Measurements from ENCODE around the gene NWD2. TPM values are rescaled to one million over a fixed set of nuclear protein-coding genes. Genes with fewer than 3 reads are reported as not detected.

The NWD2 gene
- total and polyA plus RNA-seq, 2 donors (not counting 1 experiment from before 2014, with no cell fraction given) = not detected

- no peak overlapping the region for H3K9ac ChIP-seq (ENCODE audit: insufficient read depth, low read length)
- H3K27ac ChIP-seq (ENCODE audit: insufficient read depth, low read length) = no peak overlapping the region
- H4K20me1 ChIP-seq (ENCODE audit: control insufficient read depth, extremely low read depth, insufficient read depth, low read length) = no peaks in the 10 kb centered on the region
- H3K4me1 ChIP-seq (ENCODE audit: control insufficient read depth, extremely low read depth, insufficient read depth, low read length) = no peaks in the 10 kb centered on the region
- no peaks in the 10 kb centered on the region for H3K27me3 ChIP-seq (ENCODE audit: control insufficient read depth, insufficient read depth, low read length)
- H3K36me3 ChIP-seq (ENCODE audit: control insufficient read depth, insufficient read depth, low read length) = no peaks in the 10 kb centered on the region
- no peaks in the 10 kb centered on the region for H3K9me3 ChIP-seq (ENCODE audit: control insufficient read depth, insufficient read depth, low read depth, low read length)
- no peak overlapping the region for H3K4me3 ChIP-seq (replicated peaks in 1 of 4; ENCODE audit: control extremely low read depth in 1 of 4, insufficient read depth in 1 of 4, low read depth in 3 of 4, low read length in 4 of 4)
- TF ChIP-seq EZH2 (IDR thresholded peaks at IDR 0.05; ENCODE audit: low read length, missing control alignments) (no peak), CTCF (conservative IDR thresholded peaks at IDR 0.05 in 1 of 2, IDR thresholded peaks at IDR 0.05 in 1 of 2; ENCODE audit: low read depth in 1 of 2, low read length in 2 of 2) (no peak)
- no peak overlapping the region for H3K4me2 ChIP-seq (ENCODE audit: extremely low read depth, insufficient read depth, low read length)
- no peak for DNase-seq (ENCODE audit: low read depth in 2 of 2)
- no peaks in the 10 kb centered on the region for H3K79me2 ChIP-seq (ENCODE audit: control insufficient read depth, insufficient read depth, low read length)
- H2AFZ ChIP-seq (ENCODE audit: low read length) = no peak overlapping the region
These were observed 148.8 kb downstream of the NWD2 start for GRCh38 chr4:37393321-37393720.

GRCh38 chr4:37393889-37394288, 149.3 kb downstream of the NWD2 start:
- H3K9me3 ChIP-seq (ENCODE audit: control insufficient read depth, insufficient read depth, low read depth, low read length) = no peaks in the 10 kb centered on the region
- TF ChIP-seq EZH2 (IDR thresholded peaks at IDR 0.05; ENCODE audit: low read length, missing control alignments) (no peak), CTCF (conservative IDR thresholded peaks at IDR 0.05 in 1 of 2, IDR thresholded peaks at IDR 0.05 in 1 of 2; ENCODE audit: low read depth in 1 of 2, low read length in 2 of 2) (no peak)

GRCh38 chr4:37397505-37397904, 153.0 kb downstream of the NWD2 start:
- Histone ChIP-seq H3K79me2 (ENCODE audit: control insufficient read depth, insufficient read depth, low read length) (no peaks in the 10 kb centered on the region), H3K27me3 (ENCODE audit: control insufficient read depth, insufficient read depth, low read length) (no peaks in the 10 kb centered on the region), H3K9me3 (ENCODE audit: control insufficient read depth, insufficient read depth, low read depth, low read length) (no peaks in the 10 kb centered on the region), H3K36me3 (ENCODE audit: control insufficient read depth, insufficient read depth, low read length) (no peaks in the 10 kb centered on the region), H3K9ac (ENCODE audit: insufficient read depth, low read length) (no peak overlapping the region), H3K4me2 (ENCODE audit: extremely low read depth, insufficient read depth, low read length) (no peak overlapping the region), H3K27ac (ENCODE audit: insufficient read depth, low read length) (no peak overlapping the region), H4K20me1 (ENCODE audit: control insufficient read depth, extremely low read depth, insufficient read depth, low read length) (no peaks in the 10 kb centered on the region), H3K4me3 (replicated peaks in 1 of 4; ENCODE audit: control extremely low read depth in 1 of 4, insufficient read depth in 1 of 4, low read depth in 3 of 4, low read length in 4 of 4) (no peak overlapping the region), H3K4me1 (ENCODE audit: control insufficient read depth, extremely low read depth, insufficient read depth, low read length) (no peaks in the 10 kb centered on the region), H2AFZ (ENCODE audit: low read length) (no peak overlapping the region)
- no peak for DNase-seq (ENCODE audit: low read depth in 2 of 2)
- no peak for TF ChIP-seq EZH2 (IDR thresholded peaks at IDR 0.05; ENCODE audit: low read length, missing control alignments)
- no peak for TF ChIP-seq CTCF (conservative IDR thresholded peaks at IDR 0.05 in 1 of 2, IDR thresholded peaks at IDR 0.05 in 1 of 2; ENCODE audit: low read depth in 1 of 2, low read length in 2 of 2)

More at GRCh38 chr4:37393889-37394288, 149.3 kb downstream of the NWD2 start:
- Histone ChIP-seq H3K27me3 (ENCODE audit: control insufficient read depth, insufficient read depth, low read length) (no peaks in the 10 kb centered on the region), H3K4me2 (ENCODE audit: extremely low read depth, insufficient read depth, low read length) (no peak overlapping the region), H3K4me3 (replicated peaks in 1 of 4; ENCODE audit: control extremely low read depth in 1 of 4, insufficient read depth in 1 of 4, low read depth in 3 of 4, low read length in 4 of 4) (no peak overlapping the region), H2AFZ (ENCODE audit: low read length) (no peak overlapping the region), H3K79me2 (ENCODE audit: control insufficient read depth, insufficient read depth, low read length) (no peaks in the 10 kb centered on the region), H3K9ac (ENCODE audit: insufficient read depth, low read length) (no peak overlapping the region), H3K27ac (ENCODE audit: insufficient read depth, low read length) (no peak overlapping the region), H3K36me3 (ENCODE audit: control insufficient read depth, insufficient read depth, low read length) (no peaks in the 10 kb centered on the region), H3K4me1 (ENCODE audit: control insufficient read depth, extremely low read depth, insufficient read depth, low read length) (no peaks in the 10 kb centered on the region), H4K20me1 (ENCODE audit: control insufficient read depth, extremely low read depth, insufficient read depth, low read length) (no peaks in the 10 kb centered on the region)
- DNase-seq (ENCODE audit: low read depth in 2 of 2) = no peak

Data from fibroblast of lung (primary cell).